Measurements from ENCODE around the gene ZFP36L2.
A peak's percentile ranks its signal among the peaks of the same experiment; 100 is the strongest.

Gene ZFP36L2

GRCh38 chr2:43258547-43259156, 32.2 kb upstream of the ZFP36L2 start:
- Histone ChIP-seq H3K4me3 (ENCODE audit: insufficient read depth in 1 of 2, low read depth in 1 of 2, low read length in 2 of 2) (no peak overlapping the region), H3K27me3 (ENCODE audit: control insufficient read depth in 1 of 2, insufficient read depth in 1 of 2, low read length in 2 of 2) (no peaks in the 10 kb centered on the region), H4K91ac (ENCODE audit: low read length) (no peak overlapping the region), H2AK5ac (ENCODE audit: low read length, severe bottlenecking) (no peak overlapping the region), H2BK15ac (ENCODE audit: low read depth, poor library complexity, severe bottlenecking) (no peak overlapping the region), H3K36me3 (ENCODE audit: control insufficient read depth in 1 of 2, insufficient read depth in 2 of 2, low read depth in 1 of 2, low read length in 2 of 2) (peaks cover 3 to 19% of the 10 kb centered on the region in 2 experiments), H3K79me1 (replicated peaks; ENCODE audit: low read length, poor library complexity, severe bottlenecking) (no peaks in the 10 kb centered on the region), H3K18ac (ENCODE audit: low read depth in 1 of 2, low read length in 2 of 2) (no peak overlapping the region), H3K14ac (ENCODE audit: low read length in 2 of 2) (no peak overlapping the region), H3K27ac (ENCODE audit: low read length, poor library complexity, severe bottlenecking) (no peak overlapping the region), H3K9ac (ENCODE audit: low read length) (no peak overlapping the region), H3K4ac (ENCODE audit: low read depth in 1 of 2, low read length in 2 of 2) (no peak overlapping the region), H2BK5ac (ENCODE audit: low read depth, low read length, poor library complexity, severe bottlenecking) (no peak overlapping the region), H2BK120ac (ENCODE audit: low read depth, low read length) (no peak overlapping the region), H3K4me2 (ENCODE audit: low read length, poor library complexity, severe bottlenecking) (no peak overlapping the region), H2AFZ (ENCODE audit: low read depth, low read length) (no peak overlapping the region), H3K4me1 (ENCODE audit: control insufficient read depth, insufficient read depth, low read depth, low read length) (peaks cover 3% of the 10 kb centered on the region), H2BK12ac (ENCODE audit: low read length in 2 of 2) (no peak overlapping the region), H3K9me3 (ENCODE audit: control insufficient read depth, low read length) (no peaks in the 10 kb centered on the region), H3K23ac (ENCODE audit: low read length in 2 of 2) (no peak overlapping the region), H4K8ac (ENCODE audit: low read length) (no peak overlapping the region)
- 100% methylated on average over 1 of the region's 2 CpGs for WGBS
- no peak for DNase-seq

GRCh38 chr2:43255296-43255910, 29.0 kb upstream of the ZFP36L2 start:
- no peak overlapping the region for H2BK15ac ChIP-seq (ENCODE audit: low read depth, poor library complexity, severe bottlenecking)
- no peak overlapping the region for H3K4me2 ChIP-seq (ENCODE audit: low read length, poor library complexity, severe bottlenecking)
- H3K4ac ChIP-seq (ENCODE audit: low read depth in 1 of 2, low read length in 2 of 2): no peak overlapping the region
- no peak overlapping the region for H2AFZ ChIP-seq (ENCODE audit: low read depth, low read length)
- no peaks in the 10 kb centered on the region for H3K79me1 ChIP-seq (replicated peaks; ENCODE audit: low read length, poor library complexity, severe bottlenecking)
- no peak overlapping the region for H3K9ac ChIP-seq (ENCODE audit: low read length)
- no peak overlapping the region for H2BK12ac ChIP-seq (ENCODE audit: low read length in 2 of 2)
- WGBS: 85% methylated on average over 8 of the region's 8 CpGs
- no peak overlapping the region for H3K23ac ChIP-seq (ENCODE audit: low read length in 2 of 2)
- H3K36me3 ChIP-seq (ENCODE audit: control insufficient read depth in 1 of 2, insufficient read depth in 2 of 2, low read depth in 1 of 2, low read length in 2 of 2): peaks cover 3 to 11% of the 10 kb centered on the region in 2 experiments
- no peak overlapping the region for H3K27ac ChIP-seq (ENCODE audit: low read length, poor library complexity, severe bottlenecking)
- H3K14ac ChIP-seq (ENCODE audit: low read length in 2 of 2): no peak overlapping the region
- H4K8ac ChIP-seq (ENCODE audit: low read length): no peak overlapping the region
- H2BK120ac ChIP-seq (ENCODE audit: low read depth, low read length): no peak overlapping the region
- peaks cover 8% of the 10 kb centered on the region for H3K4me1 ChIP-seq (ENCODE audit: control insufficient read depth, insufficient read depth, low read depth, low read length)
- H3K27me3 ChIP-seq (ENCODE audit: control insufficient read depth in 1 of 2, insufficient read depth in 1 of 2, low read length in 2 of 2): no peaks in the 10 kb centered on the region
- no peaks in the 10 kb centered on the region for H3K9me3 ChIP-seq (ENCODE audit: control insufficient read depth, low read length)
- no peak overlapping the region for H2BK5ac ChIP-seq (ENCODE audit: low read depth, low read length, poor library complexity, severe bottlenecking)
- H2AK5ac ChIP-seq (ENCODE audit: low read length, severe bottlenecking): no peak overlapping the region
- no peak overlapping the region for H3K4me3 ChIP-seq (ENCODE audit: insufficient read depth in 1 of 2, low read depth in 1 of 2, low read length in 2 of 2)
- no peak for DNase-seq
- H3K18ac ChIP-seq (ENCODE audit: low read depth in 1 of 2, low read length in 2 of 2): no peak overlapping the region
- H4K91ac ChIP-seq (ENCODE audit: low read length): no peak overlapping the region

- Histone ChIP-seq H2BK5ac (ENCODE audit: low read depth, low read length, poor library complexity, severe bottlenecking) (no peak overlapping the region), H3K36me3 (ENCODE audit: control insufficient read depth in 1 of 2, insufficient read depth in 2 of 2, low read depth in 1 of 2, low read length in 2 of 2) (peaks cover 3 to 11% of the 10 kb centered on the region in 2 experiments), H3K4me3 (ENCODE audit: insufficient read depth in 1 of 2, low read depth in 1 of 2, low read length in 2 of 2) (no peak overlapping the region), H3K4me2 (ENCODE audit: low read length, poor library complexity, severe bottlenecking) (no peak overlapping the region), H3K4ac (ENCODE audit: low read depth in 1 of 2, low read length in 2 of 2) (no peak overlapping the region), H2AFZ (ENCODE audit: low read depth, low read length) (no peak overlapping the region), H4K91ac (ENCODE audit: low read length) (no peak overlapping the region), H2BK15ac (ENCODE audit: low read depth, poor library complexity, severe bottlenecking) (no peak overlapping the region), H2BK120ac (ENCODE audit: low read depth, low read length) (peak overlapping the region; percentile 8), H3K14ac (ENCODE audit: low read length in 2 of 2) (no peak overlapping the region), H3K9ac (ENCODE audit: low read length) (no peak overlapping the region), H3K9me3 (ENCODE audit: control insufficient read depth, low read length) (no peaks in the 10 kb centered on the region), H2BK12ac (ENCODE audit: low read length in 2 of 2) (no peak overlapping the region), H4K8ac (ENCODE audit: low read length) (no peak overlapping the region), H3K79me1 (replicated peaks; ENCODE audit: low read length, poor library complexity, severe bottlenecking) (no peaks in the 10 kb centered on the region), H3K23ac (ENCODE audit: low read length in 2 of 2) (no peak overlapping the region), H3K18ac (ENCODE audit: low read depth in 1 of 2, low read length in 2 of 2) (no peak overlapping the region), H3K27me3 (ENCODE audit: control insufficient read depth in 1 of 2, insufficient read depth in 1 of 2, low read length in 2 of 2) (no peaks in the 10 kb centered on the region), H2AK5ac (ENCODE audit: low read length, severe bottlenecking) (no peak overlapping the region), H3K4me1 (ENCODE audit: control insufficient read depth, insufficient read depth, low read depth, low read length) (peaks cover 8% of the 10 kb centered on the region), H3K27ac (ENCODE audit: low read length, poor library complexity, severe bottlenecking) (no peak overlapping the region)
- 96% methylated on average over 5 of the region's 5 CpGs for WGBS
- DNase-seq: no peak
Observed at GRCh38 chr2:43254331-43254730, 27.9 kb upstream of the ZFP36L2 start.

- Histone ChIP-seq H2BK12ac (ENCODE audit: low read length in 2 of 2) (peak overlapping the region; percentile 79 to 80), H2AK5ac (ENCODE audit: low read length, severe bottlenecking) (no peak overlapping the region), H3K9ac (ENCODE audit: low read length) (peak overlapping the region; percentile 75), H3K9me3 (ENCODE audit: control insufficient read depth, low read length) (no peaks in the 10 kb centered on the region), H3K27ac (ENCODE audit: low read length, poor library complexity, severe bottlenecking) (peak overlapping the region; percentile 80), H4K8ac (ENCODE audit: low read length) (peak overlapping the region; percentile 79), H2BK15ac (ENCODE audit: low read depth, poor library complexity, severe bottlenecking) (no peak overlapping the region), H3K4ac (ENCODE audit: low read depth in 1 of 2, low read length in 2 of 2) (peak overlapping the region; percentile 82 to 91), H2AFZ (ENCODE audit: low read depth, low read length) (no peak overlapping the region), H3K23ac (ENCODE audit: low read length in 2 of 2) (no peak overlapping the region), H3K18ac (ENCODE audit: low read depth in 1 of 2, low read length in 2 of 2) (peak overlapping the region; percentile 93), H2BK120ac (ENCODE audit: low read depth, low read length) (no peak overlapping the region), H3K4me1 (ENCODE audit: control insufficient read depth, insufficient read depth, low read depth, low read length) (peaks cover 8% of the 10 kb centered on the region), H4K91ac (ENCODE audit: low read length) (peak overlapping the region; percentile 85), H3K4me2 (ENCODE audit: low read length, poor library complexity, severe bottlenecking) (no peak overlapping the region), H3K36me3 (ENCODE audit: control insufficient read depth in 1 of 2, insufficient read depth in 2 of 2, low read depth in 1 of 2, low read length in 2 of 2) (peaks cover 0 to 11% of the 10 kb centered on the region in 2 experiments), H3K27me3 (ENCODE audit: control insufficient read depth in 1 of 2, insufficient read depth in 1 of 2, low read length in 2 of 2) (no peaks in the 10 kb centered on the region), H3K4me3 (ENCODE audit: insufficient read depth in 1 of 2, low read depth in 1 of 2, low read length in 2 of 2) (no peak overlapping the region), H2BK5ac (ENCODE audit: low read depth, low read length, poor library complexity, severe bottlenecking) (no peak overlapping the region), H3K14ac (ENCODE audit: low read length in 2 of 2) (no peak overlapping the region), H3K79me1 (replicated peaks; ENCODE audit: low read length, poor library complexity, severe bottlenecking) (no peaks in the 10 kb centered on the region)
- 29% methylated on average over 4 of the region's 5 CpGs for WGBS
- peak; percentile 69 for DNase-seq
Observed at GRCh38 chr2:43251171-43251731, 24.8 kb upstream of the ZFP36L2 start.
